GM12878 (cell line): ENCODE measurements around the gene METTL13. TPM values are rescaled to one million over a fixed set of nuclear protein-coding genes. Genes with fewer than 3 reads are reported as not detected.

Experiments used
- ATAC-seq: fragments of 200-7000 bp; cut with Tn5 transposase; 3 replicates; pipeline ENCODE4 v1.9.1; 2020; ENCODE audit warnings: mild to moderate bottlenecking, moderate library complexity
- BruUV-seq: library from RNA; stranded (reverse); fragments of 400-500 nt; replicated peaks from 2 replicates; lab custom pipeline; 2021; lab: Mats Ljungman, UMichigan
- CTCF ChIA-PET: fragments of 300-600 bp; sonication (Branson Sonifier 250); formaldehyde crosslinking; extraction: SDS; loops from one replicate; lab custom pipeline; 2021; ENCODE audit warnings: inconsistent platforms; lab: Yijun Ruan, JAX
- POLR2A ChIA-PET: fragments of 350-600 bp; formaldehyde crosslinking; extraction: SDS; loops from one replicate; lab custom pipeline; 2021; ENCODE audit warnings: inconsistent platforms; lab: Charles Lee
- RAD21 ChIA-PET: fragments of 300-600 bp; sonication (Branson Sonifier 250); formaldehyde crosslinking; loops from one replicate; lab custom pipeline; 2023; ENCODE audit warnings: antibody characterized with exemption; ENCODE audit not compliant: unreplicated experiment; lab: Charles Lee
- SMC1A ChIA-PET: fragments of 300-600 bp; sonication (Branson Sonifier 250); formaldehyde crosslinking; loops from one replicate; lab custom pipeline; 2023; ENCODE audit not compliant: unreplicated experiment, uncharacterized antibody; lab: Charles Lee
- DNase-seq: peaks from one replicate; pipeline ENCODE4 v3.0.0-alpha.2; 2011; ENCODE audit warnings: low read depth, low spot score
- FAIRE-seq: peaks from 3 replicates; lab custom pipeline; 2011; peaks lifted over from hg19 to GRCh38; lab: Jason Lieb, UNC
- H2AFZ ChIP-seq: 2 replicates; pipeline ENCODE4 v1.6.0; 2011; ENCODE audit warnings: low read depth, low read length, control low read depth; ENCODE audit not compliant: control insufficient read depth
- H3K27ac ChIP-seq: 2 replicates; pipeline ENCODE4 v1.5.1; 2011; ENCODE audit warnings: control low read depth; ENCODE audit not compliant: control insufficient read depth, insufficient read depth
- H3K27me3 ChIP-seq, 2 experiments: replicated peaks in 1 of 2; 2 replicates each; pipeline versions ENCODE4 v1.6.0 to v1.6.1; 2011; ENCODE audit warnings: low read length in 1 of 2; ENCODE audit not compliant: control insufficient read depth in 2 of 2, insufficient read depth in 2 of 2
- H3K36me3 ChIP-seq, 2 experiments: 2 replicates each; pipeline ENCODE4 v1.5.1; 2011; ENCODE audit warnings: low read length in 1 of 2; ENCODE audit not compliant: control insufficient read depth in 2 of 2, insufficient read depth in 2 of 2
- H3K4me1 ChIP-seq: 2 replicates; pipeline ENCODE4 v1.6.1; 2011; ENCODE audit warnings: mild to moderate bottlenecking, low read length, moderate library complexity, mixed read lengths; ENCODE audit not compliant: control insufficient read depth, insufficient read depth
- H3K4me2 ChIP-seq: 2 replicates; pipeline ENCODE4 v1.6.0; 2011; ENCODE audit warnings: control low read depth; ENCODE audit not compliant: control insufficient read depth, insufficient read depth
- H3K4me3 ChIP-seq: fragments of 200-600 bp; sonication (generic); 2 replicates; pipeline ENCODE4 v1.5.1; 2016
- H3K79me2 ChIP-seq: 2 replicates; pipeline ENCODE4 v1.6.0; 2011; ENCODE audit warnings: low read length; ENCODE audit not compliant: control insufficient read depth, insufficient read depth
- H3K9ac ChIP-seq: 2 replicates; pipeline ENCODE4 v1.8.0; 2011; ENCODE audit warnings: low read length, control low read depth, mixed read lengths; ENCODE audit not compliant: control insufficient read depth, insufficient read depth
- H3K9me3 ChIP-seq: replicated peaks from 3 replicates; pipeline ENCODE4 v1.5.1; 2011; ENCODE audit warnings: mild to moderate bottlenecking, low read length; ENCODE audit not compliant: control insufficient read depth, insufficient read depth
- H4K20me1 ChIP-seq: 2 replicates; pipeline ENCODE4 v1.6.0; 2011; ENCODE audit not compliant: control insufficient read depth, insufficient read depth
- EZH2 ChIP-seq: IDR thresholded peaks from 2 replicates; pipeline ENCODE4 v1.6.1; 2012; ENCODE audit warnings: low read depth, mild to moderate bottlenecking, control low read depth, inconsistent platforms, low read length, borderline replicate concordance; ENCODE audit not compliant: control insufficient read depth
- FOXK2 ChIP-seq: fragments of 450-650 bp; IDR thresholded peaks from 2 replicates; pipeline ENCODE4 v1.6.1; 2017; ENCODE audit warnings: mild to moderate bottlenecking, moderate library complexity
- GABPA ChIP-seq: IDR thresholded peaks from 2 replicates; pipeline ENCODE4 v1.6.1; 2014; ENCODE audit warnings: antibody characterized with exemption, low read depth, mild to moderate bottlenecking, inconsistent platforms
- HCFC1 ChIP-seq: fragments of 150-350 bp; IDR thresholded peaks from 2 replicates; pipeline ENCODE4 v1.6.1; 2014; ENCODE audit warnings: low read length
- HDAC6 ChIP-seq: fragments of 200-600 bp; sonication (generic); IDR thresholded peaks from one replicate; pipeline ENCODE4 v1.8.0; 2017; ENCODE audit warnings: antibody characterized with exemption; ENCODE audit not compliant: unreplicated experiment
- LARP7 ChIP-seq: fragments of 450-650 bp; IDR thresholded peaks from 2 replicates; pipeline ENCODE4 v1.6.1; 2017; ENCODE audit warnings: mild to moderate bottlenecking
- MEF2A ChIP-seq: IDR thresholded peaks from 2 replicates; pipeline ENCODE4 v1.6.1; 2011; ENCODE audit warnings: low read depth, mild to moderate bottlenecking, low read length, moderate library complexity; ENCODE audit not compliant: insufficient read depth
- MTA3 ChIP-seq: IDR thresholded peaks from 2 replicates; pipeline ENCODE4 v1.6.1; 2012; ENCODE audit warnings: low read length, inconsistent platforms, borderline replicate concordance
- NR2F1 ChIP-seq: fragments of 450-650 bp; conservative IDR thresholded peaks from 2 replicates; pipeline ENCODE4 v1.6.1; 2017; ENCODE audit warnings: mild to moderate bottlenecking
- POLR2A ChIP-seq: IDR thresholded peaks from 2 replicates; pipeline ENCODE4 v1.6.1; 2011; ENCODE audit warnings: low read depth, mild to moderate bottlenecking, low read length
- POU2F2 ChIP-seq: IDR thresholded peaks from 3 replicates; pipeline ENCODE4 v1.6.1; 2011; ENCODE audit warnings: low read depth, mild to moderate bottlenecking, low read length, borderline replicate concordance
- RAD21 ChIP-seq: IDR thresholded peaks from 2 replicates; pipeline ENCODE4 v1.6.1; 2011; ENCODE audit warnings: mild to moderate bottlenecking, low read depth, low read length, moderate library complexity; ENCODE audit not compliant: insufficient read depth
- SREBF1 ChIP-seq: IDR thresholded peaks from 2 replicates; pipeline ENCODE4 v1.6.1; 2012; ENCODE audit warnings: mild to moderate bottlenecking, low read length
- ZBED1 ChIP-seq: IDR thresholded peaks from 2 replicates; pipeline ENCODE4 v1.6.1; 2016; ENCODE audit warnings: borderline replicate concordance
- WGBS: methylation state at CpG from one replicate; pipeline ENCODE4 v1.1.6; 2016; ENCODE audit warnings: low lambda C conversion rate; ENCODE audit not compliant: insufficient replicate concordance, insufficient coverage; ENCODE audit errors: missing lambda C conversion rate; 5-methylcytosine and 5-hydroxymethylcytosine counted together
- in situ Hi-C: fragments of 300-500 bp; cut with MboI; formaldehyde crosslinking; loops from 9 replicates; pipeline ENCODE4 v1.14.3; 2018; ENCODE audit warnings: mixed read lengths
- intact Hi-C: fragments of 100-400 bp; cut with micrococcal nuclease; formaldehyde crosslinking; loops from one replicate; pipeline ENCODE4 v1.14.2; 2022; ENCODE audit not compliant: unreplicated experiment
- polyA plus RNA-seq, 11 experiments: library from polyadenylated mRNA; depleted of rRNA in 4 of 11; unstranded in 6 of 11; stranded (reverse) in 5 of 11; fragments of >200 nt; fragmentation: Nextera tagmentation in 4 of 11; fragmentation: Illumina TruSeq in 1 of 11; extraction: Ambion mirVana in 4 of 11; extraction: Trizol in 1 of 11; gene quantifications; 1 replicate in 1 of 11; 2 replicates in 10 of 11; pipeline versions ENCODE4 v1.2.1 to v1.2.3, GENCODE V29; 2011 to 2016; ENCODE audit warnings: inconsistent platforms in 2 of 11, missing spikeins in 2 of 11, low read depth in 1 of 11
- total RNA-seq, 4 experiments: library from RNA; depleted of rRNA in 3 of 4; stranded (reverse); fragments of >200 nt in 3 of 4; fragmentation: Illumina TruSeq in 1 of 4; extraction: Trizol in 1 of 4; gene quantifications; 2 replicates each; pipeline versions ENCODE4 v1.2.1 to v1.2.3, GENCODE V29; 2013 to 2021
- TF ChIP-seq, protein P1 (sequence below): fragments of 450-650 bp; IDR thresholded peaks from 2 replicates; pipeline ENCODE4 v1.6.1; 2017; ENCODE audit warnings: antibody characterized with exemption, mild to moderate bottlenecking, moderate library complexity
- TF ChIP-seq, protein P2 (sequence below): IDR thresholded peaks from 2 replicates; pipeline ENCODE4 v1.6.1; 2012; ENCODE audit warnings: mild to moderate bottlenecking, low read depth, low read length
- TF ChIP-seq, protein P3 (sequence below): IDR thresholded peaks from 2 replicates; pipeline ENCODE4 v1.6.1; 2011; ENCODE audit warnings: mild to moderate bottlenecking, low read depth, low read length, moderate library complexity; ENCODE audit not compliant: insufficient replicate concordance

METTL13 gene
- total and polyA plus RNA-seq, 10 of the 15 experiments (the other 5 are each of a cell fraction or from before 2014, with no cell fraction given) = 12.2 to 47.2 (median 35.0) TPM

DNA sequence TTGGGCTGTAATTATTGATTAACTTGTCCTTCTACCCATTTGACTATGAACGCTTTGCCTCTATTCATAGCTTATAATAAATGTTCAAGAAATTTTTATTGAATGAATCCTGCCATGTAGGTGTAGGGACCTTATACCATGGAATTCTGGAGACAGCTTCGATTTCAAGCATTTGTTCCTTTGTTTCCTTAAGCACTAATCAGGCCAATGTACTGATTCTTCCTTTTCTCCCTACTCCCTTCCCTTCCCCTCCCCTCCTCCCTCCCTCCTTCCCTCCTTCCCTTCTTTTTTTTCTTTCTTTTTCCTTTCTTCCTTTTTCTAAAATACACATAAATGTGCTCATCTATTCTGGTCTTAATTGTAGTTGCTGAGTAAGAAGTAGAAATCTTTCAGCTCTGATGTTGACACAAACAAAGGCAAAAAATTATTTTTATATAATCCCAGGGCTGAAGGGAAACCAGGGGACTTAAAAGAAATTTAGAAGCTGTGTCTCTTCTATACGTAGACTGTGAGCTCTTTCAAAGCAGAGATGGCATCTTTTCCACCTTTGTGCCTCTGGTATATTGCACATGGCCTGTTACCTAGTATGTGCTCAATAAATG is 34.9 kb downstream of the METTL13 start:
- H3K9me3 ChIP-seq = no peaks in the 10 kb centered on the region
- BruUV-seq = no TSS peak
- H3K9ac ChIP-seq = no peak overlapping the region
- intact Hi-C loops = no loop called here
- H3K27ac ChIP-seq = no peak overlapping the region
- TF ChIP-seq GABPA = no peak
- TF ChIP-seq NR2F1 = no peak
- TF ChIP-seq RAD21 = no peak
- no peak for TF ChIP-seq FOXK2
- TF ChIP-seq ZBED1 = no peak
- no peak for TF ChIP-seq MTA3
- TF ChIP-seq, protein P1, sequence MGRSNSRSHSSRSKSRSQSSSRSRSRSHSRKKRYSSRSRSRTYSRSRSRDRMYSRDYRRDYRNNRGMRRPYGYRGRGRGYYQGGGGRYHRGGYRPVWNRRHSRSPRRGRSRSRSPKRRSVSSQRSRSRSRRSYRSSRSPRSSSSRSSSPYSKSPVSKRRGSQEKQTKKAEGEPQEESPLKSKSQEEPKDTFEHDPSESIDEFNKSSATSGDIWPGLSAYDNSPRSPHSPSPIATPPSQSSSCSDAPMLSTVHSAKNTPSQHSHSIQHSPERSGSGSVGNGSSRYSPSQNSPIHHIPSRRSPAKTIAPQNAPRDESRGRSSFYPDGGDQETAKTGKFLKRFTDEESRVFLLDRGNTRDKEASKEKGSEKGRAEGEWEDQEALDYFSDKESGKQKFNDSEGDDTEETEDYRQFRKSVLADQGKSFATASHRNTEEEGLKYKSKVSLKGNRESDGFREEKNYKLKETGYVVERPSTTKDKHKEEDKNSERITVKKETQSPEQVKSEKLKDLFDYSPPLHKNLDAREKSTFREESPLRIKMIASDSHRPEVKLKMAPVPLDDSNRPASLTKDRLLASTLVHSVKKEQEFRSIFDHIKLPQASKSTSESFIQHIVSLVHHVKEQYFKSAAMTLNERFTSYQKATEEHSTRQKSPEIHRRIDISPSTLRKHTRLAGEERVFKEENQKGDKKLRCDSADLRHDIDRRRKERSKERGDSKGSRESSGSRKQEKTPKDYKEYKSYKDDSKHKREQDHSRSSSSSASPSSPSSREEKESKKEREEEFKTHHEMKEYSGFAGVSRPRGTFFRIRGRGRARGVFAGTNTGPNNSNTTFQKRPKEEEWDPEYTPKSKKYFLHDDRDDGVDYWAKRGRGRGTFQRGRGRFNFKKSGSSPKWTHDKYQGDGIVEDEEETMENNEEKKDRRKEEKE = no peak
- TF ChIP-seq HDAC6 = no peak
- TF ChIP-seq, protein P2, sequence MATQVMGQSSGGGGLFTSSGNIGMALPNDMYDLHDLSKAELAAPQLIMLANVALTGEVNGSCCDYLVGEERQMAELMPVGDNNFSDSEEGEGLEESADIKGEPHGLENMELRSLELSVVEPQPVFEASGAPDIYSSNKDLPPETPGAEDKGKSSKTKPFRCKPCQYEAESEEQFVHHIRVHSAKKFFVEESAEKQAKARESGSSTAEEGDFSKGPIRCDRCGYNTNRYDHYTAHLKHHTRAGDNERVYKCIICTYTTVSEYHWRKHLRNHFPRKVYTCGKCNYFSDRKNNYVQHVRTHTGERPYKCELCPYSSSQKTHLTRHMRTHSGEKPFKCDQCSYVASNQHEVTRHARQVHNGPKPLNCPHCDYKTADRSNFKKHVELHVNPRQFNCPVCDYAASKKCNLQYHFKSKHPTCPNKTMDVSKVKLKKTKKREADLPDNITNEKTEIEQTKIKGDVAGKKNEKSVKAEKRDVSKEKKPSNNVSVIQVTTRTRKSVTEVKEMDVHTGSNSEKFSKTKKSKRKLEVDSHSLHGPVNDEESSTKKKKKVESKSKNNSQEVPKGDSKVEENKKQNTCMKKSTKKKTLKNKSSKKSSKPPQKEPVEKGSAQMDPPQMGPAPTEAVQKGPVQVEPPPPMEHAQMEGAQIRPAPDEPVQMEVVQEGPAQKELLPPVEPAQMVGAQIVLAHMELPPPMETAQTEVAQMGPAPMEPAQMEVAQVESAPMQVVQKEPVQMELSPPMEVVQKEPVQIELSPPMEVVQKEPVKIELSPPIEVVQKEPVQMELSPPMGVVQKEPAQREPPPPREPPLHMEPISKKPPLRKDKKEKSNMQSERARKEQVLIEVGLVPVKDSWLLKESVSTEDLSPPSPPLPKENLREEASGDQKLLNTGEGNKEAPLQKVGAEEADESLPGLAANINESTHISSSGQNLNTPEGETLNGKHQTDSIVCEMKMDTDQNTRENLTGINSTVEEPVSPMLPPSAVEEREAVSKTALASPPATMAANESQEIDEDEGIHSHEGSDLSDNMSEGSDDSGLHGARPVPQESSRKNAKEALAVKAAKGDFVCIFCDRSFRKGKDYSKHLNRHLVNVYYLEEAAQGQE = no peak
- TF ChIP-seq POLR2A = no peak
- no peak for TF ChIP-seq LARP7
- no peak for TF ChIP-seq POU2F2
- TF ChIP-seq, protein P3, sequence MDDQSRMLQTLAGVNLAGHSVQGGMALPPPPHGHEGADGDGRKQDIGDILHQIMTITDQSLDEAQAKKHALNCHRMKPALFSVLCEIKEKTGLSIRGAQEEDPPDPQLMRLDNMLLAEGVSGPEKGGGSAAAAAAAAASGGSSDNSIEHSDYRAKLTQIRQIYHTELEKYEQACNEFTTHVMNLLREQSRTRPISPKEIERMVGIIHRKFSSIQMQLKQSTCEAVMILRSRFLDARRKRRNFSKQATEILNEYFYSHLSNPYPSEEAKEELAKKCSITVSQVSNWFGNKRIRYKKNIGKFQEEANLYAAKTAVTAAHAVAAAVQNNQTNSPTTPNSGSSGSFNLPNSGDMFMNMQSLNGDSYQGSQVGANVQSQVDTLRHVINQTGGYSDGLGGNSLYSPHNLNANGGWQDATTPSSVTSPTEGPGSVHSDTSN = no peak
- no peak for TF ChIP-seq SREBF1
- TF ChIP-seq MEF2A = no peak
- no peak for TF ChIP-seq HCFC1
- TF ChIP-seq EZH2 = no peak
- 25% methylated on average over 3 of the region's 3 CpGs for WGBS
- no peak for ATAC-seq
- no peaks in the 10 kb centered on the region for H3K27me3 ChIP-seq
- H3K4me3 ChIP-seq = no peak overlapping the region
- ChIA-PET SMC1A (interaction anchor here (0.9 kb wide), 1 partner anchor 8 kb away, joined by 4 read pairs; no protein-coding TSS in a partner anchor), RAD21 (no interaction called here), CTCF (interaction anchor here (1.0 to 2.7 kb wide), 2 partner anchors 12 to 169 kb away, joined by 4 to 10 read pairs; no protein-coding TSS in a partner anchor), POLR2A (interaction anchor here (0.6 kb wide), 1 partner anchor 622 kb away, joined by 3 read pairs; no protein-coding TSS in a partner anchor)
- DNase-seq = no peak
- H3K4me2 ChIP-seq = no peak overlapping the region
- H3K36me3 ChIP-seq = no peaks in the 10 kb centered on the region
- H2AFZ ChIP-seq = no peak overlapping the region
- no peaks in the 10 kb centered on the region for H4K20me1 ChIP-seq
- no peak for FAIRE-seq
- in situ Hi-C loops = no loop called here
- no peaks in the 10 kb centered on the region for H3K79me2 ChIP-seq
- H3K4me1 ChIP-seq = no peaks in the 10 kb centered on the region
